Mucosa of stomach (tissue), 1 donor: ENCODE data around the gene EDIL3.

Experiments used
- H3K27me3 ChIP-seq: one replicate; pipeline ENCODE4 v1.7.0; 2013; ENCODE audit warnings: mild to moderate bottlenecking, low read length; ENCODE audit not compliant: control insufficient read depth, insufficient read depth
- H3K36me3 ChIP-seq: one replicate; pipeline ENCODE4 v1.7.0; 2013; ENCODE audit warnings: low read length; ENCODE audit not compliant: control insufficient read depth, insufficient read depth
- H3K4me1 ChIP-seq: one replicate; pipeline ENCODE4 v1.7.0; 2013; ENCODE audit warnings: mild to moderate bottlenecking, low read length; ENCODE audit not compliant: control insufficient read depth, insufficient read depth
- H3K4me3 ChIP-seq: one replicate; pipeline ENCODE4 v1.7.0; 2013; ENCODE audit warnings: low read length
- H3K9ac ChIP-seq: one replicate; pipeline ENCODE4 v1.7.0; 2013; ENCODE audit warnings: mild to moderate bottlenecking, low read length, moderate library complexity
- H3K9me3 ChIP-seq: one replicate; pipeline ENCODE4 v1.7.0; 2013; ENCODE audit warnings: mild to moderate bottlenecking, low read length, moderate library complexity; ENCODE audit not compliant: control insufficient read depth
- donor health status: Pancreatic carcinoma.

Gene EDIL3

GRCh38 chr5:84292000-84292642 lies 92.6 kb downstream of the EDIL3 start:
- Histone ChIP-seq H3K9ac (no peak overlapping the region), H3K4me3 (no peak overlapping the region), H3K27me3 (no peaks in the 10 kb centered on the region), H3K4me1 (no peaks in the 10 kb centered on the region), H3K36me3 (no peaks in the 10 kb centered on the region), H3K9me3 (no peaks in the 10 kb centered on the region)

GRCh38 chr5:84290673-84291072 lies 94.0 kb downstream of the EDIL3 start:
- Histone ChIP-seq H3K9me3 (no peaks in the 10 kb centered on the region), H3K36me3 (no peaks in the 10 kb centered on the region), H3K27me3 (no peaks in the 10 kb centered on the region), H3K4me1 (no peaks in the 10 kb centered on the region), H3K4me3 (no peak overlapping the region), H3K9ac (no peak overlapping the region)

GRCh38 chr5:84290161-84290560 lies 94.5 kb downstream of the EDIL3 start:
- no peaks in the 10 kb centered on the region for H3K4me1 ChIP-seq
- no peak overlapping the region for H3K4me3 ChIP-seq
- H3K27me3 ChIP-seq, result no peaks in the 10 kb centered on the region
- no peaks in the 10 kb centered on the region for H3K36me3 ChIP-seq
- H3K9me3 ChIP-seq, result no peaks in the 10 kb centered on the region
- H3K9ac ChIP-seq, result no peak overlapping the region

GRCh38 chr5:84287951-84288350 lies 96.7 kb downstream of the EDIL3 start:
- no peak overlapping the region for H3K4me3 ChIP-seq
- H3K9ac ChIP-seq, result no peak overlapping the region
- no peaks in the 10 kb centered on the region for H3K27me3 ChIP-seq
- H3K4me1 ChIP-seq, result no peaks in the 10 kb centered on the region
- no peaks in the 10 kb centered on the region for H3K36me3 ChIP-seq
- H3K9me3 ChIP-seq, result no peaks in the 10 kb centered on the region

GRCh38 chr5:84286662-84287061 lies 98.0 kb downstream of the EDIL3 start:
- Histone ChIP-seq H3K36me3 (no peaks in the 10 kb centered on the region), H3K9ac (no peak overlapping the region), H3K4me3 (no peak overlapping the region), H3K4me1 (no peaks in the 10 kb centered on the region), H3K9me3 (no peaks in the 10 kb centered on the region), H3K27me3 (no peaks in the 10 kb centered on the region)

GRCh38 chr5:84285641-84286637 lies 98.7 kb downstream of the EDIL3 start:
- H3K36me3 ChIP-seq, result no peaks in the 10 kb centered on the region
- H3K27me3 ChIP-seq, result no peaks in the 10 kb centered on the region
- H3K4me3 ChIP-seq, result no peak overlapping the region
- no peaks in the 10 kb centered on the region for H3K9me3 ChIP-seq
- no peak overlapping the region for H3K9ac ChIP-seq
- no peaks in the 10 kb centered on the region for H3K4me1 ChIP-seq

- Histone ChIP-seq H3K9ac (no peak overlapping the region), H3K9me3 (no peaks in the 10 kb centered on the region), H3K36me3 (no peaks in the 10 kb centered on the region), H3K4me3 (no peak overlapping the region), H3K4me1 (no peaks in the 10 kb centered on the region), H3K27me3 (no peaks in the 10 kb centered on the region)
Observed at GRCh38 chr5:84281383-84281782, 103.3 kb downstream of the EDIL3 start.

GRCh38 chr5:84279234-84279633 lies 105.4 kb downstream of the EDIL3 start:
- H3K4me3 ChIP-seq, result no peak overlapping the region
- H3K9ac ChIP-seq, result no peak overlapping the region
- no peaks in the 10 kb centered on the region for H3K4me1 ChIP-seq
- no peaks in the 10 kb centered on the region for H3K9me3 ChIP-seq
- no peaks in the 10 kb centered on the region for H3K36me3 ChIP-seq
- no peaks in the 10 kb centered on the region for H3K27me3 ChIP-seq

GRCh38 chr5:84275609-84276008 lies 109.1 kb downstream of the EDIL3 start:
- Histone ChIP-seq H3K36me3 (no peaks in the 10 kb centered on the region), H3K9me3 (no peaks in the 10 kb centered on the region), H3K27me3 (no peaks in the 10 kb centered on the region), H3K4me3 (no peak overlapping the region), H3K4me1 (no peaks in the 10 kb centered on the region), H3K9ac (no peak overlapping the region)

- H3K4me1 ChIP-seq, result no peaks in the 10 kb centered on the region
- no peaks in the 10 kb centered on the region for H3K27me3 ChIP-seq
- no peaks in the 10 kb centered on the region for H3K9me3 ChIP-seq
- H3K36me3 ChIP-seq, result no peaks in the 10 kb centered on the region
- no peak overlapping the region for H3K4me3 ChIP-seq
- H3K9ac ChIP-seq, result no peak overlapping the region
Observed at GRCh38 chr5:84274585-84275468, 109.9 kb downstream of the EDIL3 start.

GRCh38 chr5:84273517-84273883 lies 111.2 kb downstream of the EDIL3 start:
- H3K4me1 ChIP-seq, result no peaks in the 10 kb centered on the region
- H3K27me3 ChIP-seq, result no peaks in the 10 kb centered on the region
- H3K9me3 ChIP-seq, result no peaks in the 10 kb centered on the region
- H3K4me3 ChIP-seq, result no peak overlapping the region
- no peaks in the 10 kb centered on the region for H3K36me3 ChIP-seq
- no peak overlapping the region for H3K9ac ChIP-seq
